ENCODE measurements around the gene ANKRD23.
"Not testable (repeated sequence)": the region's sequence is repeated elsewhere in the genome, so short reads cannot be mapped to it uniquely, and the experiment has no call there.

Gene ANKRD23

DNA sequence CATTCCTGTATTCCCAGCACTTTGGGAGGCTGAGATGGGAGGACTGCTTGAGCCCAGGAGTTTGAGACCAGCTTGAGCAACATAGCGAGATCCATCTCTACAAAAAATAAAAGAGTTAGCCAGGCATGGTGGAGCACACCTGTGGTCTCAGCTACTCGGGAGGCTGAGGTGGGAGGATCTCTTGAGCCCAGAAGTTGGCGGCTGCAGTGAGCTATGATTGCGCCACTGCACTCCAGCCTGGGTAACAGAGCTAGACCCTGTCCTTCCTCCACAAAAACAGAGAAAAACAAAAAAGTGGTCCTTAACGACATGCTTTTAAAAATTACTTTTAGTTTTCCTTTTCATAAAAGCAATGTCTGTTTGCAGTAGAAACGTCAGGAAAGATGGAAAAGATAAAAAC is 47.3 kb downstream of the ANKRD23 start:
- DNase-seq (ENCODE audit: low read depth) = not testable (repeated sequence)

DNA sequence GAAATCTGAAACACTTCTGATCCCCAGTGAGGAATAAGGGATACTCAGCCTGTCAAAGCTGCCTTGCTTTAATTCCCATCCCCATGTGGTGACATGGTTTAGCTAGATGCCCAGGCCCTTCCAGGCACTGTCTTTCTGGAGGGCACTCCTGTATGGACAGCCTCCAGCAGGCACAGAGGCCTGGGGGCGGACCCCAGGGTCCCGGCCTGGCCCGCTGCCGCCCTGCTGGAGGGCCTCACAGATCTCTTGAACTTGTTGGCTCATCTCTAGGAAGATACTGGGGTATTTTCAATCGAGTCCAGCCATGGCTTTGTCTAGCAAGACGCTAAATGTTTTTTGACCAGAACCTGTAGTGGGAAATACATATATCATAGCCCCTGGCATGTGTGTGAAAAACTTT is 48.7 kb downstream of the ANKRD23 start:
- DNase-seq (ENCODE audit: low read depth) = no peak

DNA sequence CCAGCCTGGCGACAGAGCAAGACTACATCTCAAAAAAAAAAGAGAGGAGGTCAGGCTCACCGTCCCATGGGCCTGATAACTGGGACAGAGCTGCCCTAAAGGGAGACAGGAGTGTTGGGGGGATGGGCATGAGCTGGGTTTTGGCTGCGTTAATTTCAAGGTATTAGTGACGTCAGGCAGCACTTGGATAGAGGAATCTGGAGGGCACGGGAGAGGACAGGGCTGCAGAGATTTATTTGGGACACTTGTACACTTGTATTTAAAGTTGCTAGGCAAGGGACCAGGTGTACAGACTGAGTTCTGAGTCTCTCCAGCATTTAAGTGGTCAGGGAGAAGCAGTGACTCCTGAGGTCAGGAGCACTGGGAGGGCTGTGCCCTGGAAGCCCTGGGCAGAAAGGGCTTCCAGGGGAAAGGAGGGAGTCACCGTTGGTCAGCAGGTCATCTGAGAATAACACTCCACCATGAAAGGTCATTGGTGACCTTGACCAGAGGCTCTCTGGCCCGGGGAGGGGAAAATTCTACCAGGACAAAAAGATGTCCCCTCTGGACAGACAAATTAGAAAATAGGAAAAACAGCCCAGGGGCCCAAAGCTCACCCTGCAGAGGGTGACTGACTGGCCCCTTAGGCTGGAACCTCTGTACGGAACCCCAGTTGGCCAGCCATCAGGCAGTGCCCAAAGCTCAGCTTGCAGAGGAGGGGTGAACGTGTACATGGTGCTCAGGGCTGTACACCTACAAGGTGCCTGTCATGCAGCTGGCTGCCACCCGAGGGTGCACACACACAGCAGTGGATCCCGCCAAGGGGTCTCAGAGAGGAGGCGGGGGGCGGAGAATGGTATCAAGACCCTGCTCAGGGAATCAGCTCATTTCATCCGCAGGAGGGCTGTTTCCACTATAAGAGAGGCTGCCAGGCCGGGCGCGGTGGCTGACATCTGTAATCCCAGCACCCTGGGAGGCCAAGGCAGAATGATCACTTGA is 50.8 kb downstream of the ANKRD23 start:
- DNase-seq (ENCODE audit: low read depth) = no peak

DNA sequence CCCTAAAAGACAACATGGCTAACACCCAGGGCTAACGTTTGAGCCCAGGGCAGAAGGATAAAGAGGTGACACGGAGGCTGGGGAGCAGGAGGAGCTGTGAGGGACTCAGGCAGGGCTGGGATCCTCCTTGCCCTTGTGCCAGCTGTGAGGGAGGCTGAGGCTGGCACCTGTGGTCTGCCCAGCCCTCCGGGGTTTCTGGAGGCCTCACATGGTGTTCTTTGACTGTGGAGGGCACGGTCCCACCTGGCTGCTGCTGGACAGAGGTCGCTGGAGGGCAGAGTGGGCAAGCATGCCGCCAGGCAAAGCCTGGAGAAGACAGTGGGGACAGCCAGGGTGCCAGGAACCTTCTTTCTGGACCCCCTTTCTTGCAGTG is 54.6 kb downstream of the ANKRD23 start:
- DNase-seq (ENCODE audit: low read depth) = no peak

DNA sequence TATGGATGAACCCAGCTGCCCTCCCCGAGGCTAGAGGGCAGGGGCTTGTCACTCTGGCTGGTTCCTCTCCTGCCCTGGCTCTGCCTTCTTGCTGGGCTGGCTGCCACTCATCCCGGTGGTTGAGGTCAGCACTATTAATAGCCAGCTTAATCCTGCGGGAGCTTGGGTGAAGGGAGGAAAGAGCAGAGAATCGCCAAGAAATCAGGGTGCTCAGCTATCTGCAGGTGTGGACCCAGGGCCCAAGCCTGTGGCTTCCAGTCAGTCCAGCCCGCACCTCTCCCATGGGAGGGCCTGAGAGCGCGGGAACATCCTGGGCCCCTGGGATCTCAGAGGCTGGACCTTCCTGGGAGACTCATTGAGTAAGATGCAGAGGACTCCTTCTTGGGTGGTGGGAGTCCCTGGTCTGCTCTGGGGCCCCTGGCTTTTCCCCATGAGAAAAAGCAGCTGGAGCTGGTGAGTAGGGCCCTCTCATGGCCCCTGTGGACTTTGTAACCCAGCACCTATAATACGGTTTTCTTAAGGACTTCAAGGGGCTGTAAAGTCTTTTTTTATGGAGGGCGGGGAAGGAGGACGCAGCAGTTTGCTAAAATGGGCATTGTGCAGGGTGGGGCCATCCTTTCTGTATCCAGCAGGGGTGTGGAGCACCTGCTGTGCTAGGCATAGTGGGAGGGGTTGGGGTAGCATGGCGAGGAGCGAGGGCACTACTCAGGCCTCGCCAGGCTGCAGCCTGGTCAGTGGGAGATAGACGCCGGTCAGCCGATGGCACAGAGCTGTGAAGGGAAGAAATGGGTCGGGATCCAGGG is 55.2 kb downstream of the ANKRD23 start:
- no peak for DNase-seq (ENCODE audit: low read depth)

Measured in fibroblast of the conjunctiva (primary cell).